ENCODE results near the gene CHTF18. TPM values are rescaled to one million over a fixed set of nuclear protein-coding genes. Genes with fewer than 3 reads are reported as not detected.

Gene CHTF18
- total RNA-seq, 1 experiment from 2014 or later, result 120 TPM

DNA sequence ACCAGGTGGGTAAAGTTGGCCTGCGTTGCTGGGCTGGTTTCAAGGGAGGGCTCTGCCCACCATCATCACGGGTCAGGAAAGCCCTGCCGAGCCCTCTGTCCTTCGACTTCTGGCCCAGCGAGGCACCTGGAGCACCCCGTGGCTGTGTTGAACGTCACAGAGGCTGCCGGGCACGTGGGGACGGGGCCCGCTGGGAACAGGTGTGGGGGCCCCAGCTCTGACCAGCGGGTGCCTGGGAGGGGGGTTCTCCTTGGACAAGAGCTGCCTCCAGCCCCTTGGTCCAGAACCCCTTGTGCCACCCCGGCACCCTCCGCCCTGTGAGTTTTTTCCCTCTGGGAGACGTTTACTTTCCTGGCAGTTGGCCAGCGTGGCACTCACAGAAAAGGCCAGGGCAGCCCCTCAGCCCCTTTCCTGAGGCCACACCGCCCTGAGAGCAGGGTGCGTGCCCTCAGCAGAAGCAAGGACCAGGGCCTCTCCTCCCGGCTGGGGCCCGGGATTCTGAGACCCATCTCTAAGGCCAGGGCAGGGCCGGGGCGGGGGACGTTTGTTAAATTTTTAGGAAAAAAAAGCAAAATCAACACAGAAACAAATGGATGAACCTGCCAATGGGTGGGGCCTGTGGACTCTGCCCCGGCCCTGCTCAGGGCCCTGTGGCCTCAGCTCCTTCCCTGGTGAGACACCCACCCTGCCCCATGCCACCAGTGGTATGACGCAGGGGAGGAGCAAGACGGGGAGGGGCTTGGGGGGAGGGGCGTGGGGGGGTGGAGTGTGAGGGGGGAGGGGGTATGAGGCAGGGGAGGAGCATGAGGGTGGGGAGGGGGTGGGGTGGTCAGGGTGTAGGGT, 43.4 kb downstream of the CHTF18 start:
- Mint-ChIP-seq H3K27ac (no peak overlapping the region), H3K4me3 (no peak overlapping the region), H3K9me3 (peaks cover 13 to 16% of the 10 kb centered on the region in 2 experiments), H3K36me3 (ENCODE audit: insufficient read depth in 1 of 3, low read depth in 3 of 3) (peaks cover 0 to 10% (median 4%) of the 10 kb centered on the region in 3 experiments; a peak in 5 of 7 replicates), H3K4me1 (no peaks in the 10 kb centered on the region), H3K27me3 (ENCODE audit: low read depth) (peaks cover 26% of the 10 kb centered on the region)
- no peaks in the 10 kb centered on the region for H3K27me3 ChIP-seq (ENCODE audit: insufficient read depth, low read length)
- H3K79me1 ChIP-seq (ENCODE audit: insufficient read depth, low read depth, low read length, poor library complexity, severe bottlenecking), result no peaks in the 10 kb centered on the region
- H2BK5ac ChIP-seq (ENCODE audit: insufficient read length, low read length), result no peak overlapping the region
- no peak overlapping the region for H2BK120ac ChIP-seq (ENCODE audit: low read depth, low read length, poor library complexity, severe bottlenecking)
- no peak overlapping the region for H3K18ac ChIP-seq (ENCODE audit: insufficient read length, low read depth, low read length)
- no peak overlapping the region for H3T11ph ChIP-seq (ENCODE audit: low read length)
- H3K14ac ChIP-seq (ENCODE audit: insufficient read depth, low read length), result no peak overlapping the region
- no peak overlapping the region for H3K27ac ChIP-seq (ENCODE audit: insufficient read length, low read depth, low read length)
- no peak overlapping the region for H3K9ac ChIP-seq (ENCODE audit: extremely low read depth, insufficient read length, low read length)
- no peak overlapping the region for H3K23ac ChIP-seq (ENCODE audit: insufficient read length, low read depth, low read length)
- no peak overlapping the region for H3K4ac ChIP-seq (ENCODE audit: low read depth, low read length)
- no peak overlapping the region for H2BK20ac ChIP-seq (ENCODE audit: low read depth, low read length, poor library complexity, severe bottlenecking)
- no CpG with 5 or more reads among the region's 27 CpGs for WGBS (ENCODE audit: extremely low coverage, insufficient read length, low lambda C conversion rate)
- H3K9me3 ChIP-seq (ENCODE audit: control insufficient read depth, low read depth, low read length), result no peaks in the 10 kb centered on the region
- no peak for DNase-seq
- no peak overlapping the region for H3K4me2 ChIP-seq (ENCODE audit: insufficient read depth, insufficient read length, low read length)
- no peak overlapping the region for H2AK5ac ChIP-seq (ENCODE audit: insufficient read length, low read length)
- H4K5ac ChIP-seq (ENCODE audit: insufficient read length, low read depth, low read length), result no peak overlapping the region
- H4K20me1 ChIP-seq (ENCODE audit: control insufficient read depth, insufficient read depth, insufficient read length), result no peaks in the 10 kb centered on the region
- TF ChIP-seq, protein P1, sequence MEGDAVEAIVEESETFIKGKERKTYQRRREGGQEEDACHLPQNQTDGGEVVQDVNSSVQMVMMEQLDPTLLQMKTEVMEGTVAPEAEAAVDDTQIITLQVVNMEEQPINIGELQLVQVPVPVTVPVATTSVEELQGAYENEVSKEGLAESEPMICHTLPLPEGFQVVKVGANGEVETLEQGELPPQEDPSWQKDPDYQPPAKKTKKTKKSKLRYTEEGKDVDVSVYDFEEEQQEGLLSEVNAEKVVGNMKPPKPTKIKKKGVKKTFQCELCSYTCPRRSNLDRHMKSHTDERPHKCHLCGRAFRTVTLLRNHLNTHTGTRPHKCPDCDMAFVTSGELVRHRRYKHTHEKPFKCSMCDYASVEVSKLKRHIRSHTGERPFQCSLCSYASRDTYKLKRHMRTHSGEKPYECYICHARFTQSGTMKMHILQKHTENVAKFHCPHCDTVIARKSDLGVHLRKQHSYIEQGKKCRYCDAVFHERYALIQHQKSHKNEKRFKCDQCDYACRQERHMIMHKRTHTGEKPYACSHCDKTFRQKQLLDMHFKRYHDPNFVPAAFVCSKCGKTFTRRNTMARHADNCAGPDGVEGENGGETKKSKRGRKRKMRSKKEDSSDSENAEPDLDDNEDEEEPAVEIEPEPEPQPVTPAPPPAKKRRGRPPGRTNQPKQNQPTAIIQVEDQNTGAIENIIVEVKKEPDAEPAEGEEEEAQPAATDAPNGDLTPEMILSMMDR (conservative IDR thresholded peaks at IDR 0.05), result 0 out of 3 replicates have a peak, but pooled peaks have one; percentile 2
- H2BK15ac ChIP-seq (ENCODE audit: low read depth, low read length), result no peak overlapping the region
- H3K79me2 ChIP-seq (ENCODE audit: insufficient read depth, low read length), result no peaks in the 10 kb centered on the region
- H3K4me1 ChIP-seq (ENCODE audit: insufficient read depth, low read length), result no peaks in the 10 kb centered on the region
- H4K91ac ChIP-seq (ENCODE audit: insufficient read length, low read depth, low read length), result no peak overlapping the region
- no peak overlapping the region for H4K8ac ChIP-seq (replicated peaks; ENCODE audit: insufficient read length, low read depth, low read length)
- no peaks in the 10 kb centered on the region for H3K23me2 ChIP-seq (ENCODE audit: insufficient read length, low read depth, low read length, poor library complexity, severe bottlenecking)
- H3K56ac ChIP-seq (ENCODE audit: insufficient read length, low read depth, low read length), result no peak overlapping the region
- H2AFZ ChIP-seq (ENCODE audit: low read length), result no peak overlapping the region
- no peak overlapping the region for H2BK12ac ChIP-seq (ENCODE audit: insufficient read length, low read depth, low read length)
